Measurements from ENCODE around the gene CNPY2.
"Not testable (repeated sequence)": the region's sequence is repeated elsewhere in the genome, so short reads cannot be mapped to it uniquely, and the experiment has no call there.

The CNPY2 gene

GRCh38 chr12:56297400-56297799, 18.4 kb downstream of the CNPY2 start:
- Mint-ChIP-seq H3K4me3 (peak overlapping the region; percentile 50 to 66 (median 59)), H3K36me3 (ENCODE audit: low read depth) (peaks cover 27% of the 10 kb centered on the region), H3K27me3 (ENCODE audit: low read depth) (no peaks in the 10 kb centered on the region), H3K27ac (no peak overlapping the region), H3K4me1 (peaks cover 44% of the 10 kb centered on the region), H3K9me3 (no peaks in the 10 kb centered on the region)
- TF ChIP-seq CTCF (IDR thresholded peaks at IDR 0.05; ENCODE audit: unreplicated experiment in 3 of 3), result no peak

- Mint-ChIP-seq H3K36me3 (ENCODE audit: low read depth) (peaks cover 28% of the 10 kb centered on the region), H3K27me3 (ENCODE audit: low read depth) (no peaks in the 10 kb centered on the region), H3K27ac (peak overlapping the region in 1 of 3 experiments; percentile 40), H3K4me1 (peaks cover 35% of the 10 kb centered on the region), H3K4me3 (peak overlapping the region in 1 of 3 experiments; percentile 24), H3K9me3 (no peaks in the 10 kb centered on the region)
- TF ChIP-seq CTCF (IDR thresholded peaks at IDR 0.05; ENCODE audit: unreplicated experiment in 3 of 3), result no peak
Measured at GRCh38 chr12:56296295-56296694, 19.5 kb downstream of the CNPY2 start.

- no peaks in the 10 kb centered on the region for H3K27me3 Mint-ChIP-seq (ENCODE audit: low read depth)
- H3K36me3 Mint-ChIP-seq (ENCODE audit: low read depth), result peaks cover 37% of the 10 kb centered on the region
- H3K4me3 Mint-ChIP-seq, result no peak overlapping the region
- H3K27ac Mint-ChIP-seq, result no peak overlapping the region
- H3K9me3 Mint-ChIP-seq, result no peaks in the 10 kb centered on the region
- no peak for TF ChIP-seq CTCF (IDR thresholded peaks at IDR 0.05; ENCODE audit: unreplicated experiment in 3 of 3)
- H3K4me1 Mint-ChIP-seq, result peaks cover 21% of the 10 kb centered on the region
Measured at GRCh38 chr12:56293795-56294194, 22.0 kb downstream of the CNPY2 start.

- Mint-ChIP-seq H3K9me3 (no peaks in the 10 kb centered on the region), H3K27ac (no peak overlapping the region), H3K4me3 (no peak overlapping the region), H3K36me3 (ENCODE audit: low read depth) (peaks cover 39% of the 10 kb centered on the region), H3K27me3 (ENCODE audit: low read depth) (no peaks in the 10 kb centered on the region), H3K4me1 (no peaks in the 10 kb centered on the region)
- TF ChIP-seq CTCF (IDR thresholded peaks at IDR 0.05; ENCODE audit: unreplicated experiment in 3 of 3), result no peak
Measured at GRCh38 chr12:56288705-56289387, 26.9 kb downstream of the CNPY2 start.

GRCh38 chr12:56286044-56286830, 29.6 kb downstream of the CNPY2 start:
- Mint-ChIP-seq H3K4me3 (no peak overlapping the region), H3K27me3 (ENCODE audit: low read depth) (no peaks in the 10 kb centered on the region), H3K36me3 (ENCODE audit: low read depth) (peaks cover 52% of the 10 kb centered on the region), H3K27ac (peak overlapping the region in 2 of 3 experiments; percentile 6 to 36), H3K9me3 (no peaks in the 10 kb centered on the region), H3K4me1 (no peaks in the 10 kb centered on the region)
- TF ChIP-seq CTCF (IDR thresholded peaks at IDR 0.05; ENCODE audit: unreplicated experiment in 3 of 3), result no peak

- H3K27me3 Mint-ChIP-seq (ENCODE audit: low read depth); H3K27ac Mint-ChIP-seq; H3K4me3 Mint-ChIP-seq: not testable (repeated sequence)
Measured at GRCh38 chr12:56284263-56284662, 31.5 kb downstream of the CNPY2 start.

More at GRCh38 chr12:56284263-56284662, 31.5 kb downstream of the CNPY2 start:
- H3K36me3 Mint-ChIP-seq (ENCODE audit: low read depth), result peaks cover 53% of the 10 kb centered on the region
- not testable (repeated sequence) for H3K4me1 Mint-ChIP-seq, H3K9me3 Mint-ChIP-seq
